Measurements from ENCODE around the gene LRP8. TPM values are rescaled to one million over a fixed set of nuclear protein-coding genes. Genes with fewer than 3 reads are reported as not detected.
"Not testable (repeated sequence)": the region's sequence is repeated elsewhere in the genome, so short reads cannot be mapped to it uniquely, and the experiment has no call there.

LRP8 gene
- total RNA-seq, 1 donor from 2014 or later = 7.1 TPM

DNA sequence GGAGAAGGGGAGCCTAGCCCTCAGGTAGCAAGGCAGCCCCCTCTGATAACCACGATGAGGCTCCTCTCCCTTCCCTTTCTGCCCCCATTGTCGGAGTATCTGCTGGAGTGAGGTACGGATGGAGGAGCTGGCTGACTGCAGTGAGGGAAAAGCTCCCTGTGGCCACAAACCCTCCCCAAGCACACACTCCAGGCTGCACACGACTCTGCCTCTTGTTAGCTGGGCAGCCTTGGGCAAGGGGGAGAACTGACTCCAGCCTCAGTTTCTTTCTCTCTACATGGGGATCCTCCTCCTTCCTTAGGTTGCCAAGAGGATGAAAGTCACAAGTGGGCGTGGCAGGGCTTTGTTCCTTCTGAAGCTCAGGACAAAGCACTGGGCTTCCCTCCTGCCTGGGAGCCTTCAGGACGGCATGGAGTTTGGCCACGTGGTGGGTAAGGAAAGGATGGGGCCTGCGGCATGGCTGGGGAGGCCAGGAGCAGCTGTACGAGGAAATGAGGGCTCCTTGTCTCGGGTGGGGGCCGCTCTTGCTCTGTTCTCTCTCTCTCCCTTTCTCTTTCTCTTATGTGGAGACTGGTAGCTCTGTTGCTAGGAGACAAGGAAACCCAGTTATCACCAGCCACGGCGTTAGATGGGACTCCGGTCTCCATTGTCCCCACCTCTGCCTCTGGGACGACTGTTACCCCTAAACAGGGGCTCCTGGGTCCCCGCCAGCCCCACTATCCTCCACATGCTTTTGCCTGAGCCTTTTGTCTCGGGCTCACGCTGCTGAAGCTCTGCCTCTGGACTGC is 39.7 kb downstream of the LRP8 start:
- no peaks in the 10 kb centered on the region for H3K36me3 Mint-ChIP-seq (ENCODE audit: low read depth)

DNA sequence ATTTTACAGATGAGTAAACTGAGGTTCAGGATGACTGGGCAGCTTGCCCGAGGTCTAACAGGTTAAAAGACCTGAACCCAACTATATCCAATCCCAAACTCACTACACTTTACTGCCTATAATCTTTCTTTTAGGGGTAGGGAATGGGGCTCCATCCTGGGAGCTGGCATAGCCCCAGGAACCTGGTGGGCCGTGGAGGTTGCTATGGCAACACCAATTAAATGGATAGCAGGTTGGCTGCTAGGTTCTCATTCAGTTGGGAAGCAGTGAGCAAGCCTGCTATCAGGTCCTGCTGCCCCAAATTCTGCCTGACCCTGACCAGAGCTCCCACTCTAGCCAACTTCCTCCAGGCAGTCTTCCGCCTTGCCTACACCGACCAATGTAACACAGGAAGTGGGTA is 40.9 kb downstream of the LRP8 start:
- Mint-ChIP-seq H3K4me3 (ENCODE audit: unreplicated experiment) (no peak overlapping the region), H3K27me3 (ENCODE audit: low read depth) (no peaks in the 10 kb centered on the region), H3K4me1 (ENCODE audit: low read depth) (no peaks in the 10 kb centered on the region), H3K36me3 (ENCODE audit: low read depth) (no peaks in the 10 kb centered on the region), H3K9me3 (ENCODE audit: low read depth) (no peaks in the 10 kb centered on the region), H3K27ac (ENCODE audit: unreplicated experiment) (no peak overlapping the region)
- TF ChIP-seq, protein P1, sequence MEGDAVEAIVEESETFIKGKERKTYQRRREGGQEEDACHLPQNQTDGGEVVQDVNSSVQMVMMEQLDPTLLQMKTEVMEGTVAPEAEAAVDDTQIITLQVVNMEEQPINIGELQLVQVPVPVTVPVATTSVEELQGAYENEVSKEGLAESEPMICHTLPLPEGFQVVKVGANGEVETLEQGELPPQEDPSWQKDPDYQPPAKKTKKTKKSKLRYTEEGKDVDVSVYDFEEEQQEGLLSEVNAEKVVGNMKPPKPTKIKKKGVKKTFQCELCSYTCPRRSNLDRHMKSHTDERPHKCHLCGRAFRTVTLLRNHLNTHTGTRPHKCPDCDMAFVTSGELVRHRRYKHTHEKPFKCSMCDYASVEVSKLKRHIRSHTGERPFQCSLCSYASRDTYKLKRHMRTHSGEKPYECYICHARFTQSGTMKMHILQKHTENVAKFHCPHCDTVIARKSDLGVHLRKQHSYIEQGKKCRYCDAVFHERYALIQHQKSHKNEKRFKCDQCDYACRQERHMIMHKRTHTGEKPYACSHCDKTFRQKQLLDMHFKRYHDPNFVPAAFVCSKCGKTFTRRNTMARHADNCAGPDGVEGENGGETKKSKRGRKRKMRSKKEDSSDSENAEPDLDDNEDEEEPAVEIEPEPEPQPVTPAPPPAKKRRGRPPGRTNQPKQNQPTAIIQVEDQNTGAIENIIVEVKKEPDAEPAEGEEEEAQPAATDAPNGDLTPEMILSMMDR (IDR thresholded peaks at IDR 0.05) = no peak
- no peak for DNase-seq (ENCODE audit: low spot score)

More for the DNA sequence above, 39.7 kb downstream of the LRP8 start:
- no peak overlapping the region for H3K27ac Mint-ChIP-seq (ENCODE audit: unreplicated experiment)
- no peaks in the 10 kb centered on the region for H3K27me3 Mint-ChIP-seq (ENCODE audit: low read depth)
- peaks cover 8% of the 10 kb centered on the region for H3K4me1 Mint-ChIP-seq (ENCODE audit: low read depth)
- DNase-seq (ENCODE audit: low spot score) = no peak
- H3K9me3 Mint-ChIP-seq (ENCODE audit: low read depth) = no peaks in the 10 kb centered on the region
- TF ChIP-seq, protein P1 (IDR thresholded peaks at IDR 0.05) = no peak
- H3K4me3 Mint-ChIP-seq (ENCODE audit: unreplicated experiment) = peak overlapping the region; percentile 12

DNA sequence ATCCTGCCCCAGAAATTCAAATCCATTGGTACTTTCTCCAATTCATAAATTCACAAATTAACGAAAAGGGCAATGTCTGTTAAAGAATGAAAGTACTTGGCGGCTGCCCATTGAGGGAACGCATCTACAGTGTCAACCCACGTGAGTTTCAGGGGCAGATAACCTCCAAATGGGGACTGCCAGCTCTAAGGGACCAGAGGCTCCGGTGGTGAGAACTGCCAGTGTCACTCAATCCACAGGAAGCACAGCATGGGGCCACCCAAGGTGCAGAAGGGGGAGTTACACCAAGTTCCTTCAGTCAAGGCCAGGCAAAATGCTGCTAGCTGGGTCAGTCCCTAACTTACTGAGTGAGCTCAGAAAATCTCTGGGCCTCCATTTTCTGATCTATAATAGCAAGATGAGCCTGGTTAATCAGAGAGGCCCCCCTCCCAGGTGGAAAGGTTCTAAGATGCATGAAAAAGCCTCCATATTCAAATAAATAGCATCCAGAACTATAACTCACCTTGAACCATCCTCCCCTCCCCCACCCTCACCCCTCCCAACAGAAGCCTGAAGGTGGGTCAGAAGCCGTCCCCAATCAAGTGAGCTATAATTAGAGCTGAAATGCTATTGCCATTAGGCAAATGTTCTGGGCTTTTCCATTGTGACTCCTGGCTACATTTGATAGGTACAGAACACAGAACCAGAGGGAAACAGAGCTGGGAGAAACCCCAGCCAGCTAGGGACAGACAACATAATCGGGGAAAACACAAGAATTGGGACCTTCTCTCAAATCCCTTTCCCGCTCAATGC is 41.7 kb downstream of the LRP8 start:
- Mint-ChIP-seq H3K36me3 (ENCODE audit: low read depth) (no peaks in the 10 kb centered on the region), H3K9me3 (ENCODE audit: low read depth) (no peaks in the 10 kb centered on the region), H3K27me3 (ENCODE audit: low read depth) (no peaks in the 10 kb centered on the region), H3K4me1 (ENCODE audit: low read depth) (no peaks in the 10 kb centered on the region), H3K4me3 (ENCODE audit: unreplicated experiment) (no peak overlapping the region), H3K27ac (ENCODE audit: unreplicated experiment) (no peak overlapping the region)
- TF ChIP-seq, protein P1 (IDR thresholded peaks at IDR 0.05) = no peak
- DNase-seq (ENCODE audit: low spot score) = no peak

DNA sequence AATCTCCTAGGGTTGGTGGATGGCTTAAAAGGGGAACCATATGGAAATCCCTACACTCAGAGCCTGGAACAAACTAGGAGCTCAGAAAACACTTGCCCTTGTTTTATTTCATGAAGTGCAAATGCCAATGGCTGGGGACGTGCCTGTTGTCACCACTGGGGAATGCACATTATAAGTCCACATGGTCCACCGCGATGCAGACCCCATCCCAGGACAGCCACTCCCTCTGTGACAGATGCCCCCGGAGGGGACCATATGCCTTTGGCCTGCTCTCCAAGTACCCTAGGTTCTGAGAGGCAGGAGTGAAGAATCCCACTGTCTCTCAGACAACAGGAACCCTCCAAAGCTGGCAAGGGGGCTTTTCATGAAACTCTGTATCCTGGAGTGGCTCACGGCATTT is 42.3 kb downstream of the LRP8 start:
- H3K9me3 Mint-ChIP-seq (ENCODE audit: low read depth) = no peaks in the 10 kb centered on the region
- no peaks in the 10 kb centered on the region for H3K36me3 Mint-ChIP-seq (ENCODE audit: low read depth)
- H3K4me1 Mint-ChIP-seq (ENCODE audit: low read depth) = no peaks in the 10 kb centered on the region
- no peak overlapping the region for H3K4me3 Mint-ChIP-seq (ENCODE audit: unreplicated experiment)
- no peak overlapping the region for H3K27ac Mint-ChIP-seq (ENCODE audit: unreplicated experiment)
- TF ChIP-seq, protein P1 (IDR thresholded peaks at IDR 0.05) = no peak
- no peaks in the 10 kb centered on the region for H3K27me3 Mint-ChIP-seq (ENCODE audit: low read depth)
- no peak for DNase-seq (ENCODE audit: low spot score)

DNA sequence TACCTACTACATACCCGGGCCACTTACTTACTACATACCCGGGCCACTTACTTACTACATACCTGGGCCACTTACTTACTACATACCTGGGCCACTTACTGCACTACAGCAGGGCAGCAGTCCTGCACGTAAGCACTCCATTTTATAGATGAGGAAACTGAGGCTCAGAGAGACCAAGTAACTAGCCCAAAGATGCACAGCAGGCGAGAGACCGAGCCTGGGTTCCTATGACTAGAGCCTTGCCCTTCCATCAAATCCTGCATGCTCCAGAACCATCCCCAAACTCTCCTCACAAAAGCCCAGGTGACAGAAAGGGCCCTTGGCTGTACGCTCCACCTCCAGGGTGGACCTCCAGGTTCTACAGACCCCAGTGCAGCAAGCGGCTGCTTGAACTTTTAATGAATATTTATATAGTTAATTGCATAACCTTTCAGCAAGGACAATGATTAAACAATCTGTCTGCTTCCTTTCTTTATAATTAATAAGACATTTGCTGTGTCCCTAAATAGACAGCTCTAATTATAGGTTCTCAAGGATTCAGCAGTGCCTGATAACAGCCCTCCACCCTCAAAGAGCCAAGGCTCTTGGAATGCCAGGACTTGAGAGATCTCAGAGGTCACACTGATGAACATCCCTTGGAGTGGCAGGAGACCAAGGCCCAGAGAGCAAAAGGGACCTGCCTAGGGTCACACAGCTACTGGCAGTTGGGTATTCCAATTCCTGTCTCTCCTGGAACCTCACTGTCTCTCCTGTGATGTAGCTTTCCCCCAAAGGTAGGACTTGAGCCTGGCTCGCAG is 43.4 kb downstream of the LRP8 start:
- H3K27me3 Mint-ChIP-seq (ENCODE audit: low read depth) = no peaks in the 10 kb centered on the region
- TF ChIP-seq, protein P1 (IDR thresholded peaks at IDR 0.05) = no peak

DNA sequence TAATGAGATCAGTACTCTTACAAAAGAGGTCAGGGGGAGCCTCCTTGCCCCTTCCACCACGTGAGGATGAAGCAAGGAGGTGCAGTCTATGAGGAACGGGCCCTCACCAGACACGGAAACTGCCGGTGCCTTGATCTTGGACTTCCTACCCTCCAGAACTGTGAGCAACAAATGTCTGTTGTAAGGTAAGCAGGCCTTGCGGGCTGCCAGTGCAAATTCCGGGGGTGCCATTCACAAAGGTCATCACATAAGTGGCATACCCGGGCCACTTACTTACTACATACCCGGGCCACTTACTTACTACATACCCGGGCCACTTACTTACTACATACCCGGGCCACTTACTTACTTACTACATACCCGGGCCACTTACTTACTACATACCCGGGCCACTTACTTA is 44.7 kb downstream of the LRP8 start:
- H3K4me3 Mint-ChIP-seq (ENCODE audit: unreplicated experiment); H3K9me3 Mint-ChIP-seq (ENCODE audit: low read depth); H3K27ac Mint-ChIP-seq (ENCODE audit: unreplicated experiment); H3K36me3 Mint-ChIP-seq (ENCODE audit: low read depth); DNase-seq (ENCODE audit: low spot score); H3K27me3 Mint-ChIP-seq (ENCODE audit: low read depth); H3K4me1 Mint-ChIP-seq (ENCODE audit: low read depth): not testable (repeated sequence)

More for the DNA sequence above, 43.4 kb downstream of the LRP8 start:
- Mint-ChIP-seq H3K4me1 (ENCODE audit: low read depth) (no peaks in the 10 kb centered on the region), H3K4me3 (ENCODE audit: unreplicated experiment) (no peak overlapping the region), H3K9me3 (ENCODE audit: low read depth) (no peaks in the 10 kb centered on the region), H3K27ac (ENCODE audit: unreplicated experiment) (no peak overlapping the region), H3K36me3 (ENCODE audit: low read depth) (no peaks in the 10 kb centered on the region)
- DNase-seq (ENCODE audit: low spot score) = no peak

All from chondrocyte (in vitro differentiated cells).